GM21619 (cell line): ENCODE data around the gene HAPLN3.

Experiments
- ATAC-seq: cut with Tn5 transposase; IDR thresholded peaks from one replicate; pipeline ENCODE4 v1.9.1; 2021; ENCODE audit not compliant: unreplicated experiment

HAPLN3 gene

GRCh38 chr15:88864861-88865497 lies 30.4 kb downstream of the HAPLN3 start:
- no peak for ATAC-seq

GRCh38 chr15:88863412-88863811 lies 31.9 kb downstream of the HAPLN3 start:
- no peak for ATAC-seq

- ATAC-seq, result no peak
Measured at GRCh38 chr15:88860212-88860611, 35.1 kb downstream of the HAPLN3 start.

- ATAC-seq, result no peak
Measured at GRCh38 chr15:88859550-88859949, 35.8 kb downstream of the HAPLN3 start.

GRCh38 chr15:88858934-88859333 lies 36.4 kb downstream of the HAPLN3 start:
- no peak for ATAC-seq

GRCh38 chr15:88852476-88852875 lies 42.9 kb downstream of the HAPLN3 start:
- no peak for ATAC-seq

GRCh38 chr15:88849376-88850072 lies 45.8 kb downstream of the HAPLN3 start:
- ATAC-seq, result no peak

GRCh38 chr15:88848203-88848602 lies 47.1 kb downstream of the HAPLN3 start:
- no peak for ATAC-seq

GRCh38 chr15:88847144-88847543 lies 48.2 kb downstream of the HAPLN3 start:
- ATAC-seq, result no peak

- no peak for ATAC-seq
Measured at GRCh38 chr15:88845616-88846015, 49.7 kb downstream of the HAPLN3 start.

GRCh38 chr15:88844749-88845386 lies 50.5 kb downstream of the HAPLN3 start:
- no peak for ATAC-seq

GRCh38 chr15:88843334-88843733 lies 52.0 kb downstream of the HAPLN3 start:
- no peak for ATAC-seq

- no peak for ATAC-seq
Measured at GRCh38 chr15:88842156-88842555, 53.2 kb downstream of the HAPLN3 start.

- no peak for ATAC-seq
Measured at GRCh38 chr15:88841236-88841635, 54.1 kb downstream of the HAPLN3 start.

- no peak for ATAC-seq
Measured at GRCh38 chr15:88839961-88840360, 55.4 kb downstream of the HAPLN3 start.

GRCh38 chr15:88839146-88839545 lies 56.2 kb downstream of the HAPLN3 start:
- no peak for ATAC-seq

GRCh38 chr15:88838667-88839066 lies 56.7 kb downstream of the HAPLN3 start:
- no peak for ATAC-seq

GRCh38 chr15:88835646-88836045 lies 59.7 kb downstream of the HAPLN3 start:
- ATAC-seq, result no peak

GRCh38 chr15:88835119-88835518 lies 60.2 kb downstream of the HAPLN3 start:
- no peak for ATAC-seq

GRCh38 chr15:88834211-88834812 lies 61.0 kb downstream of the HAPLN3 start:
- no peak for ATAC-seq

- ATAC-seq, result no peak
Measured at GRCh38 chr15:88833731-88834100, 61.6 kb downstream of the HAPLN3 start.
